Lower lobe of right lung (tissue), 2 donors: ENCODE results near the gene TRIM27. TPM values are rescaled to one million over a fixed set of nuclear protein-coding genes. Genes with fewer than 3 reads are reported as not detected.

ENCODE experiments used
- ATAC-seq, 2 donors: fragments of 200-7000 bp; cut with Tn5 transposase; one replicate each; pipeline ENCODE4 v1.9.1; 2020 to 2022; ENCODE audit warnings: mild to moderate bottlenecking in 2 of 2, moderate library complexity in 2 of 2
- DNase-seq: peaks from one replicate; pipeline ENCODE4 v3.0.0-alpha.2; 2020
- H3K27ac ChIP-seq: fragments of 200-600 bp; one replicate; pipeline ENCODE4 v1.8.0; 2022
- H3K27me3 ChIP-seq: fragments of 200-600 bp; one replicate; pipeline ENCODE4 v1.8.0; 2022; ENCODE audit warnings: low read depth
- H3K36me3 ChIP-seq: fragments of 200-600 bp; one replicate; pipeline ENCODE4 v1.8.0; 2022; ENCODE audit warnings: mild to moderate bottlenecking
- H3K4me1 ChIP-seq: fragments of 200-600 bp; one replicate; pipeline ENCODE4 v1.8.0; 2022
- H3K4me3 ChIP-seq: fragments of 200-600 bp; one replicate; pipeline ENCODE4 v1.8.0; 2022; ENCODE audit warnings: mild to moderate bottlenecking
- H3K9me3 ChIP-seq: fragments of 200-600 bp; one replicate; pipeline ENCODE4 v1.8.0; 2022
- CTCF ChIP-seq: fragments of 200-600 bp; IDR thresholded peaks from one replicate; pipeline ENCODE4 v1.8.0; 2022; ENCODE audit warnings: antibody characterized with exemption, mild to moderate bottlenecking
- intact Hi-C: fragments of 100-400 bp; cut with DNase I; formaldehyde crosslinking; loops from one replicate; pipeline ENCODE4 v1.11.0; 2022
- total RNA-seq: library from RNA; stranded (reverse); fragmentation: NEBNext Ultra II Directional; extraction: Animal tissue kit (Norgen Biotek cat#: 25700); gene quantifications from one replicate; pipeline ENCODE4 v1.2.1, GENCODE V29; 2021
- donor health status: DM: no; HTN: yes; CAD: no; lungs with severe emphysema.

TRIM27 gene
- total RNA-seq, 1 donor from 2014 or later: 46.6 TPM

GRCh38 chr6:28943223-28943556 lies 19.4 kb upstream of the TRIM27 start:
- DNase-seq (no peak), ATAC-seq (no peak)
- TF ChIP-seq CTCF: no peak
- Histone ChIP-seq H3K4me1 (peaks cover 17% of the 10 kb centered on the region), H3K4me3 (peak overlapping the region; percentile 63), H3K9me3 (no peaks in the 10 kb centered on the region), H3K27ac (no peak overlapping the region), H3K27me3 (no peaks in the 10 kb centered on the region), H3K36me3 (no peaks in the 10 kb centered on the region)
- intact Hi-C loops: no loop called here

GRCh38 chr6:28941684-28942448 lies 18.1 kb upstream of the TRIM27 start:
- H3K9me3 ChIP-seq: no peaks in the 10 kb centered on the region
- H3K4me1 ChIP-seq: peaks cover 17% of the 10 kb centered on the region
- no peaks in the 10 kb centered on the region for H3K36me3 ChIP-seq
- peak overlapping the region; percentile 73 for H3K27ac ChIP-seq
- no peaks in the 10 kb centered on the region for H3K27me3 ChIP-seq
- no peak for TF ChIP-seq CTCF
- DNase-seq: no peak
- ATAC-seq: no peak
- intact Hi-C loops: no loop called here
- H3K4me3 ChIP-seq: peak overlapping the region; percentile 56

- H3K27ac ChIP-seq: peak overlapping the region; percentile 73
- H3K36me3 ChIP-seq: no peaks in the 10 kb centered on the region
- peak overlapping the region; percentile 56 for H3K4me3 ChIP-seq
- no peaks in the 10 kb centered on the region for H3K27me3 ChIP-seq
- TF ChIP-seq CTCF: no peak
- peak; percentile 86 to 88 for ATAC-seq
- no peaks in the 10 kb centered on the region for H3K9me3 ChIP-seq
- peak; percentile 64 for DNase-seq
- peaks cover 17% of the 10 kb centered on the region for H3K4me1 ChIP-seq
- intact Hi-C loops: no loop called here
Observed at GRCh38 chr6:28940858-28941683, 17.3 kb upstream of the TRIM27 start.

GRCh38 chr6:28940294-28940857 lies 16.6 kb upstream of the TRIM27 start:
- Histone ChIP-seq H3K36me3 (no peaks in the 10 kb centered on the region), H3K27me3 (no peaks in the 10 kb centered on the region), H3K4me1 (peaks cover 17% of the 10 kb centered on the region), H3K9me3 (no peaks in the 10 kb centered on the region), H3K27ac (peak overlapping the region; percentile 73), H3K4me3 (peak overlapping the region; percentile 56)
- TF ChIP-seq CTCF: no peak
- ATAC-seq (peak; percentile 27 to 43), DNase-seq (no peak)
- intact Hi-C loops: no loop called here

GRCh38 chr6:28933069-28933468 lies 9.3 kb upstream of the TRIM27 start:
- Histone ChIP-seq H3K4me1 (no peaks in the 10 kb centered on the region), H3K27me3 (peaks cover 5% of the 10 kb centered on the region), H3K27ac (no peak overlapping the region), H3K36me3 (no peaks in the 10 kb centered on the region), H3K9me3 (no peaks in the 10 kb centered on the region), H3K4me3 (no peak overlapping the region)
- intact Hi-C loops: no loop called here
- no peak for TF ChIP-seq CTCF
- DNase-seq (no peak), ATAC-seq (no peak)
